ENCODE measurements around the gene ASF1B. TPM values are rescaled to one million over a fixed set of nuclear protein-coding genes. Genes with fewer than 3 reads are reported as not detected.
"Not testable (repeated sequence)": the region's sequence is repeated elsewhere in the genome, so short reads cannot be mapped to it uniquely, and the experiment has no call there.

The ASF1B gene
- total and polyA plus RNA-seq, 2 experiments from 2014 or later, result 33.3 to 36.9 TPM

DNA sequence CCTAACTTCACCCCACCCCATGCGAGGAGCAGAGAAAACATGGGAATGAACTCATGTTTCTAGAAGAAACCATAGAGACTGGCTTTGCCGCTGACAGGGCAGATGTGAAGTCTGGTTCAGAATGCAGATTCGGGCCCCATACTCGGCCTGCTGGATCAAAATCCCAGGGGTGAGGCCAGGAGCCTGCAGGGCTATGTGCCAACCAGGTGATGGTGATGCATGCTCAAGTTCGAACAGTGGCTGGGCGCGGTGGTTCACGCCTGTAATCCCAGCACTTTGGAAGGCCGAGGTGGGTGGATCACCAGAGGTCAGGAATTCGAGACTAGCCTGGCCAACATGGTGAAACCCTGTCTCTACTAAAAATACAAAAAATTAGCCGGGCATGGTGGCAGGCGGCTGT, 44.8 kb upstream of the ASF1B start:
- H3K4me1 ChIP-seq (ENCODE audit: insufficient read depth); H3K9me3 Mint-ChIP-seq; H3K27ac Mint-ChIP-seq; H4K20me1 ChIP-seq (replicated peaks; ENCODE audit: insufficient read depth); H3K9me2 ChIP-seq (ENCODE audit: insufficient read depth); H3K4me3 Mint-ChIP-seq; H3K36me3 ChIP-seq (ENCODE audit: insufficient read depth); H3F3A ChIP-seq (replicated peaks; ENCODE audit: low read depth); H3K27ac ChIP-seq (ENCODE audit: low read depth); ATAC-seq; H3K4me2 ChIP-seq; H3K4me1 Mint-ChIP-seq; DNase-seq (ENCODE audit: low spot score); H3K27me3 ChIP-seq (ENCODE audit: insufficient read depth); H3K27me3 Mint-ChIP-seq (ENCODE audit: insufficient read depth, low read depth, poor library complexity); H2AFZ ChIP-seq; H3K4me3 ChIP-seq: not testable (repeated sequence)
- peaks cover 17% of the 10 kb centered on the region for H3K79me2 ChIP-seq (replicated peaks; ENCODE audit: insufficient read depth)
- H3K36me3 Mint-ChIP-seq (ENCODE audit: low read depth), result peaks cover 24% of the 10 kb centered on the region

DNA sequence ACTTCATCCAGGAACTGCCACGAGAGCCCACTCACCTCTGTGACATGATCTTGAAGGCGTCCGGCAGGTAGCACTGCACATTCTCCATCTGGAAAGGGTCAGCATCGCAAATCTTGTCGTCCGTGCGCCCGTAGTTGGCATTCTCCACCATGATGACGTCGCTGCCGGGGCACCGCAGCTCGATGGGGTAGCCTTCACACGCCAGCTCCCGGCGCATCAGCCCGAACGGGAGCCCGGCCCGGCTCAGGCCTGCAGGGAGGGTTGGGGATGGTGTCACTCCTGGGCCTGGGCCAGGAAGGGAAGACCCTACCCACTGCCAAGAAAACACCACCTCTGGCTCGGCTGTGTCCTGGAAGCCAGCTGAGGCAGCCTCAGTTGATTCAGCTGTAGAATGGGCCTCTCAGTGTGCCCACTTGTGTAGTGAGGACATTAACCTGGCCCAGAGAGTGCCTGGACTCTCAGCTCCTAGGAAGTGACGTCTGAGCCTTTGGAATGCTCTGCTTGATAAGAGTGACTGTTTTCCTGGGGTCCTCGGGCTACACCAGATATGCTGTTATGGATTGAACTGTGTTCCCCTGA, 41.2 kb upstream of the ASF1B start:
- peaks cover 20% of the 10 kb centered on the region for H3K36me3 ChIP-seq (ENCODE audit: insufficient read depth)
- no peaks in the 10 kb centered on the region for H3K27me3 ChIP-seq (ENCODE audit: insufficient read depth)
- H3K4me3 ChIP-seq, result no peak overlapping the region
- H3K27ac ChIP-seq (ENCODE audit: low read depth), result no peak overlapping the region
- H3F3A ChIP-seq (replicated peaks; ENCODE audit: low read depth), result no peaks in the 10 kb centered on the region
- H3K27me3 Mint-ChIP-seq (ENCODE audit: insufficient read depth, low read depth, poor library complexity), result peaks cover 5% of the 10 kb centered on the region
- H2AFZ ChIP-seq, result no peak overlapping the region
- DNase-seq (ENCODE audit: low spot score) (no peak), ATAC-seq (no peak)
- no peak overlapping the region for H3K4me3 Mint-ChIP-seq
- H3K79me2 ChIP-seq (replicated peaks; ENCODE audit: insufficient read depth), result no peaks in the 10 kb centered on the region
- H3K9me2 ChIP-seq (ENCODE audit: insufficient read depth), result no peaks in the 10 kb centered on the region
- no peak overlapping the region for H3K4me2 ChIP-seq
- peaks cover 51% of the 10 kb centered on the region for H3K36me3 Mint-ChIP-seq (ENCODE audit: low read depth)
- no peak overlapping the region for H3K27ac Mint-ChIP-seq
- H3K4me1 Mint-ChIP-seq, result peaks cover 3% of the 10 kb centered on the region
- peaks cover 3% of the 10 kb centered on the region for H4K20me1 ChIP-seq (replicated peaks; ENCODE audit: insufficient read depth)
- H3K9me3 Mint-ChIP-seq, result no peaks in the 10 kb centered on the region
- H3K4me1 ChIP-seq (ENCODE audit: insufficient read depth), result no peaks in the 10 kb centered on the region
- TF ChIP-seq JUNB (IDR thresholded peaks at IDR 0.05; ENCODE audit: unreplicated experiment) (no peak), EZH2 (IDR thresholded peaks at IDR 0.05; ENCODE audit: low read depth, unreplicated experiment) (no peak), POLR2AphosphoS5 (IDR thresholded peaks at IDR 0.05; ENCODE audit: low read depth) (no peak), STAT1 (IDR thresholded peaks at IDR 0.05; ENCODE audit: unreplicated experiment) (no peak), CREB1 (CRISPR knock-in tag; IDR thresholded peaks at IDR 0.05; ENCODE audit: low read depth) (no peak), ZNF114 (CRISPR knock-in tag; IDR thresholded peaks at IDR 0.05) (no peak), EZH2phosphoT487 (IDR thresholded peaks at IDR 0.05; ENCODE audit: unreplicated experiment) (no peak), NANOG (IDR thresholded peaks at IDR 0.05; ENCODE audit: borderline replicate concordance) (no peak)
- TF ChIP-seq, protein P1, sequence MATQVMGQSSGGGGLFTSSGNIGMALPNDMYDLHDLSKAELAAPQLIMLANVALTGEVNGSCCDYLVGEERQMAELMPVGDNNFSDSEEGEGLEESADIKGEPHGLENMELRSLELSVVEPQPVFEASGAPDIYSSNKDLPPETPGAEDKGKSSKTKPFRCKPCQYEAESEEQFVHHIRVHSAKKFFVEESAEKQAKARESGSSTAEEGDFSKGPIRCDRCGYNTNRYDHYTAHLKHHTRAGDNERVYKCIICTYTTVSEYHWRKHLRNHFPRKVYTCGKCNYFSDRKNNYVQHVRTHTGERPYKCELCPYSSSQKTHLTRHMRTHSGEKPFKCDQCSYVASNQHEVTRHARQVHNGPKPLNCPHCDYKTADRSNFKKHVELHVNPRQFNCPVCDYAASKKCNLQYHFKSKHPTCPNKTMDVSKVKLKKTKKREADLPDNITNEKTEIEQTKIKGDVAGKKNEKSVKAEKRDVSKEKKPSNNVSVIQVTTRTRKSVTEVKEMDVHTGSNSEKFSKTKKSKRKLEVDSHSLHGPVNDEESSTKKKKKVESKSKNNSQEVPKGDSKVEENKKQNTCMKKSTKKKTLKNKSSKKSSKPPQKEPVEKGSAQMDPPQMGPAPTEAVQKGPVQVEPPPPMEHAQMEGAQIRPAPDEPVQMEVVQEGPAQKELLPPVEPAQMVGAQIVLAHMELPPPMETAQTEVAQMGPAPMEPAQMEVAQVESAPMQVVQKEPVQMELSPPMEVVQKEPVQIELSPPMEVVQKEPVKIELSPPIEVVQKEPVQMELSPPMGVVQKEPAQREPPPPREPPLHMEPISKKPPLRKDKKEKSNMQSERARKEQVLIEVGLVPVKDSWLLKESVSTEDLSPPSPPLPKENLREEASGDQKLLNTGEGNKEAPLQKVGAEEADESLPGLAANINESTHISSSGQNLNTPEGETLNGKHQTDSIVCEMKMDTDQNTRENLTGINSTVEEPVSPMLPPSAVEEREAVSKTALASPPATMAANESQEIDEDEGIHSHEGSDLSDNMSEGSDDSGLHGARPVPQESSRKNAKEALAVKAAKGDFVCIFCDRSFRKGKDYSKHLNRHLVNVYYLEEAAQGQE (IDR thresholded peaks at IDR 0.05; ENCODE audit: unreplicated experiment), result no peak
- TF ChIP-seq, protein P2, sequence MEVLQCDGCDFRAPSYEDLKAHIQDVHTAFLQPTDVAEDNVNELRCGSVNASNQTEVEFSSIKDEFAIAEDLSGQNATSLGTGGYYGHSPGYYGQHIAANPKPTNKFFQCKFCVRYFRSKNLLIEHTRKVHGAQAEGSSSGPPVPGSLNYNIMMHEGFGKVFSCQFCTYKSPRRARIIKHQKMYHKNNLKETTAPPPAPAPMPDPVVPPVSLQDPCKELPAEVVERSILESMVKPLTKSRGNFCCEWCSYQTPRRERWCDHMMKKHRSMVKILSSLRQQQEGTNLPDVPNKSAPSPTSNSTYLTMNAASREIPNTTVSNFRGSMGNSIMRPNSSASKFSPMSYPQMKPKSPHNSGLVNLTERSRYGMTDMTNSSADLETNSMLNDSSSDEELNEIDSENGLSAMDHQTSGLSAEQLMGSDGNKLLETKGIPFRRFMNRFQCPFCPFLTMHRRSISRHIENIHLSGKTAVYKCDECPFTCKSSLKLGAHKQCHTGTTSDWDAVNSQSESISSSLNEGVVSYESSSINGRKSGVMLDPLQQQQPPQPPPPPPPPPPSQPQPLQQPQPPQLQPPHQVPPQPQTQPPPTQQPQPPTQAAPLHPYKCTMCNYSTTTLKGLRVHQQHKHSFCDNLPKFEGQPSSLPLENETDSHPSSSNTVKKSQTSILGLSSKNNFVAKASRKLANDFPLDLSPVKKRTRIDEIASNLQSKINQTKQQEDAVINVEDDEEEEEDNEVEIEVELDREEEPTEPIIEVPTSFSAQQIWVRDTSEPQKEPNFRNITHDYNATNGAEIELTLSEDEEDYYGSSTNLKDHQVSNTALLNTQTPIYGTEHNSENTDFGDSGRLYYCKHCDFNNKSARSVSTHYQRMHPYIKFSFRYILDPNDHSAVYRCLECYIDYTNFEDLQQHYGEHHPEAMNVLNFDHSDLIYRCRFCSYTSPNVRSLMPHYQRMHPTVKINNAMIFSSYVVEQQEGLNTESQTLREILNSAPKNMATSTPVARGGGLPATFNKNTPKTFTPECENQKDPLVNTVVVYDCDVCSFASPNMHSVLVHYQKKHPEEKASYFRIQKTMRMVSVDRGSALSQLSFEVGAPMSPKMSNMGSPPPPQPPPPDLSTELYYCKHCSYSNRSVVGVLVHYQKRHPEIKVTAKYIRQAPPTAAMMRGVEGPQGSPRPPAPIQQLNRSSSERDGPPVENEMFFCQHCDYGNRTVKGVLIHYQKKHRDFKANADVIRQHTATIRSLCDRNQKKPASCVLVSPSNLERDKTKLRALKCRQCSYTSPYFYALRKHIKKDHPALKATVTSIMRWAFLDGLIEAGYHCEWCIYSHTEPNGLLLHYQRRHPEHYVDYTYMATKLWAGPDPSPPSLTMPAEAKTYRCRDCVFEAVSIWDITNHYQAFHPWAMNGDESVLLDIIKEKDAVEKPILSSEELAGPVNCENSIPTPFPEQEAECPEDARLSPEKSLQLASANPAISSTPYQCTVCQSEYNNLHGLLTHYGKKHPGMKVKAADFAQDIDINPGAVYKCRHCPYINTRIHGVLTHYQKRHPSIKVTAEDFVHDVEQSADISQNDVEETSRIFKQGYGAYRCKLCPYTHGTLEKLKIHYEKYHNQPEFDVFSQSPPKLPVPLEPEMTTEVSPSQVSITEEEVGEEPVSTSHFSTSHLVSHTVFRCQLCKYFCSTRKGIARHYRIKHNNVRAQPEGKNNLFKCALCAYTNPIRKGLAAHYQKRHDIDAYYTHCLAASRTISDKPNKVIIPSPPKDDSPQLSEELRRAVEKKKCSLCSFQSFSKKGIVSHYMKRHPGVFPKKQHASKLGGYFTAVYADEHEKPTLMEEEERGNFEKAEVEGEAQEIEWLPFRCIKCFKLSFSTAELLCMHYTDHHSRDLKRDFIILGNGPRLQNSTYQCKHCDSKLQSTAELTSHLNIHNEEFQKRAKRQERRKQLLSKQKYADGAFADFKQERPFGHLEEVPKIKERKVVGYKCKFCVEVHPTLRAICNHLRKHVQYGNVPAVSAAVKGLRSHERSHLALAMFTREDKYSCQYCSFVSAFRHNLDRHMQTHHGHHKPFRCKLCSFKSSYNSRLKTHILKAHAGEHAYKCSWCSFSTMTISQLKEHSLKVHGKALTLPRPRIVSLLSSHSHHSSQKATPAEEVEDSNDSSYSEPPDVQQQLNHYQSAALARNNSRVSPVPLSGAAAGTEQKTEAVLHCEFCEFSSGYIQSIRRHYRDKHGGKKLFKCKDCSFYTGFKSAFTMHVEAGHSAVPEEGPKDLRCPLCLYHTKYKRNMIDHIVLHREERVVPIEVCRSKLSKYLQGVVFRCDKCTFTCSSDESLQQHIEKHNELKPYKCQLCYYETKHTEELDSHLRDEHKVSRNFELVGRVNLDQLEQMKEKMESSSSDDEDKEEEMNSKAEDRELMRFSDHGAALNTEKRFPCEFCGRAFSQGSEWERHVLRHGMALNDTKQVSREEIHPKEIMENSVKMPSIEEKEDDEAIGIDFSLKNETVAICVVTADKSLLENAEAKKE (CRISPR knock-in tag; IDR thresholded peaks at IDR 0.05), result no peak
- TF ChIP-seq, protein P3, sequence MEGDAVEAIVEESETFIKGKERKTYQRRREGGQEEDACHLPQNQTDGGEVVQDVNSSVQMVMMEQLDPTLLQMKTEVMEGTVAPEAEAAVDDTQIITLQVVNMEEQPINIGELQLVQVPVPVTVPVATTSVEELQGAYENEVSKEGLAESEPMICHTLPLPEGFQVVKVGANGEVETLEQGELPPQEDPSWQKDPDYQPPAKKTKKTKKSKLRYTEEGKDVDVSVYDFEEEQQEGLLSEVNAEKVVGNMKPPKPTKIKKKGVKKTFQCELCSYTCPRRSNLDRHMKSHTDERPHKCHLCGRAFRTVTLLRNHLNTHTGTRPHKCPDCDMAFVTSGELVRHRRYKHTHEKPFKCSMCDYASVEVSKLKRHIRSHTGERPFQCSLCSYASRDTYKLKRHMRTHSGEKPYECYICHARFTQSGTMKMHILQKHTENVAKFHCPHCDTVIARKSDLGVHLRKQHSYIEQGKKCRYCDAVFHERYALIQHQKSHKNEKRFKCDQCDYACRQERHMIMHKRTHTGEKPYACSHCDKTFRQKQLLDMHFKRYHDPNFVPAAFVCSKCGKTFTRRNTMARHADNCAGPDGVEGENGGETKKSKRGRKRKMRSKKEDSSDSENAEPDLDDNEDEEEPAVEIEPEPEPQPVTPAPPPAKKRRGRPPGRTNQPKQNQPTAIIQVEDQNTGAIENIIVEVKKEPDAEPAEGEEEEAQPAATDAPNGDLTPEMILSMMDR (conservative IDR thresholded peaks at IDR 0.05; ENCODE audit: low read depth in 2 of 2), result no peak

Measured in GM23338 (cell line).